ENCODE measurements around the gene HEATR5A. TPM values are rescaled to one million over a fixed set of nuclear protein-coding genes. Genes with fewer than 3 reads are reported as not detected.
A peak's percentile ranks its signal among the peaks of the same experiment; 100 is the strongest.

Gene HEATR5A
- total and polyA plus RNA-seq, 2 of the 13 experiments (the other 11 are each of a cell fraction or from before 2014, with no cell fraction given): 36.4 to 105 TPM

GRCh38 chr14:31256534-31257243 is 163.7 kb downstream of the HEATR5A start:
- intact Hi-C loops (cut with micrococcal nuclease; ENCODE audit: unreplicated experiment): no loop called here
- WGBS (ENCODE audit: low lambda C conversion rate): 96% methylated on average over 5 of the region's 5 CpGs
- no peak overlapping the region for H3K4me3 ChIP-seq (replicated peaks in 1 of 3; ENCODE audit: insufficient read depth in 1 of 3, low read depth in 2 of 3, low read length in 3 of 3)
- BruUV-seq (replicated peaks): no TSS peak
- no peak overlapping the region for H3K4me2 ChIP-seq (ENCODE audit: low read depth, low read length)
- no peaks in the 10 kb centered on the region for H3K36me3 ChIP-seq (replicated peaks in 1 of 2; ENCODE audit: control insufficient read depth in 1 of 2, insufficient read depth in 2 of 2, low read length in 2 of 2)
- peak overlapping the region; percentile 48 for H2AFZ ChIP-seq (ENCODE audit: low read length)
- no peaks in the 10 kb centered on the region for H4K20me1 ChIP-seq (ENCODE audit: insufficient read depth, low read length)
- in situ Hi-C loops (cut with HindIII; ENCODE audit: extremely low pct_ligation_motif_present, low pct_unique_long_range_greater_than_20kb): no loop called here
- ATAC-seq: no peak
- H3K9ac ChIP-seq (ENCODE audit: insufficient read depth, low read depth, low read length): 0 out of 2 replicates have a peak overlapping the region, but pooled peaks have one; percentile 19
- H3K4me1 ChIP-seq (ENCODE audit: insufficient read depth, low read length): peaks cover 96% of the 10 kb centered on the region
- H3K9me3 ChIP-seq (ENCODE audit: low read length): no peaks in the 10 kb centered on the region
- ChIA-PET CTCF (ENCODE audit: low intra/inter-chr PET ratio, low total read pairs) (no interaction called here), POLR2A (interaction anchor here (1.1 to 14.8 kb wide), 9 partner anchors 13 to 164 kb away, joined by 3 to 323 read pairs (median 8); partner anchors contain the start of genes HEATR5A and HECTD1)
- FAIRE-seq: no peak
- no peak for DNase-seq (ENCODE audit: low spot score)
- no peaks in the 10 kb centered on the region for H3K79me2 ChIP-seq (ENCODE audit: insufficient read depth, low read length)
- H3K27ac ChIP-seq (ENCODE audit: extremely low read length, insufficient read depth, low read length): peak overlapping the region; percentile 89
- H3K27me3 ChIP-seq (ENCODE audit: control insufficient read depth in 1 of 2, insufficient read depth in 2 of 2, low read length in 2 of 2): no peaks in the 10 kb centered on the region; a peak in 1 of 5 replicates
- TF ChIP-seq SCMH1 (CRISPR knock-in tag; IDR thresholded peaks at IDR 0.05; ENCODE audit: borderline replicate concordance) (no peak), RBAK (CRISPR knock-in tag; IDR thresholded peaks at IDR 0.05) (no peak), ZBTB46 (CRISPR knock-in tag; IDR thresholded peaks at IDR 0.05; ENCODE audit: borderline replicate concordance) (no peak), ZNF512B (CRISPR knock-in tag; IDR thresholded peaks at IDR 0.05; ENCODE audit: borderline replicate concordance) (no peak), SIX1 (CRISPR knock-in tag; IDR thresholded peaks at IDR 0.05; ENCODE audit: borderline replicate concordance) (no peak), ZNF383 (CRISPR knock-in tag; IDR thresholded peaks at IDR 0.05; ENCODE audit: borderline replicate concordance) (no peak), TEF (CRISPR knock-in tag; IDR thresholded peaks at IDR 0.05) (no peak), ZNF136 (CRISPR knock-in tag; IDR thresholded peaks at IDR 0.05; ENCODE audit: low read depth) (no peak), MYPOP (CRISPR knock-in tag; IDR thresholded peaks at IDR 0.05) (no peak), PRDM10 (CRISPR knock-in tag; IDR thresholded peaks at IDR 0.05; ENCODE audit: low read depth) (no peak), ZSCAN9 (CRISPR knock-in tag; IDR thresholded peaks at IDR 0.05; ENCODE audit: borderline replicate concordance) (no peak; the same call in 1 of the 2 replicates)
